Natural killer cell treated with Interleukin-12 subunit alpha and Interleukin-12 subunit beta and Interleukin-15 and Interleukin-18, amount 100 ng/mL, for 72 hours (primary cell): ENCODE measurements around the gene LHCGR. TPM values are rescaled to one million over a fixed set of nuclear protein-coding genes. Genes with fewer than 3 reads are reported as not detected.
"Not testable (repeated sequence)": the region's sequence is repeated elsewhere in the genome, so short reads cannot be mapped to it uniquely, and the experiment has no call there.

Experiments used
- ATAC-seq, 2 donors: fragments of 150-1000 bp; cut with Tn5 transposase in 1 of 2; sonication (Bioruptor Pico), chemical (Tn5 transposase) in 1 of 2; 2 replicates each; pipeline ENCODE4 v1.10.0; 2021
- DNase-seq: peaks from one replicate; pipeline ENCODE4 v3.0.0; 2022; ENCODE audit warnings: low spot score
- H3K27ac Mint-ChIP-seq, 2 donors: 1 replicate in 1 of 2; 2 replicates in 1 of 2; pipeline ENCODE4 v1.8.0; 2022; ENCODE audit warnings: mixed read lengths in 2 of 2, mild to moderate bottlenecking in 1 of 2, moderate library complexity in 1 of 2
- H3K27me3 Mint-ChIP-seq, 2 donors: 1 replicate in 1 of 2; 2 replicates in 1 of 2; pipeline ENCODE4 v1.8.0; 2022; ENCODE audit warnings: mixed read lengths in 2 of 2
- H3K36me3 Mint-ChIP-seq: one replicate; pipeline ENCODE4 v1.8.0; 2022; ENCODE audit warnings: mixed read lengths
- H3K4me1 Mint-ChIP-seq, 2 donors: 1 replicate in 1 of 2; 2 replicates in 1 of 2; pipeline ENCODE4 v1.8.0; 2022; ENCODE audit warnings: low read depth in 2 of 2, mixed read lengths in 2 of 2, mild to moderate bottlenecking in 1 of 2
- H3K4me3 Mint-ChIP-seq: one replicate; pipeline ENCODE4 v1.8.0; 2022; ENCODE audit warnings: mixed read lengths
- H3K9me3 Mint-ChIP-seq: 2 replicates; pipeline ENCODE4 v1.8.0; 2022; ENCODE audit warnings: mixed read lengths
- total RNA-seq, 2 donors: library from RNA; stranded (reverse); gene quantifications; one replicate each; pipeline ENCODE4 v1.2.3, GENCODE V29; 2022

Gene LHCGR
- total RNA-seq, 2 donors from 2014 or later: not detected

DNA sequence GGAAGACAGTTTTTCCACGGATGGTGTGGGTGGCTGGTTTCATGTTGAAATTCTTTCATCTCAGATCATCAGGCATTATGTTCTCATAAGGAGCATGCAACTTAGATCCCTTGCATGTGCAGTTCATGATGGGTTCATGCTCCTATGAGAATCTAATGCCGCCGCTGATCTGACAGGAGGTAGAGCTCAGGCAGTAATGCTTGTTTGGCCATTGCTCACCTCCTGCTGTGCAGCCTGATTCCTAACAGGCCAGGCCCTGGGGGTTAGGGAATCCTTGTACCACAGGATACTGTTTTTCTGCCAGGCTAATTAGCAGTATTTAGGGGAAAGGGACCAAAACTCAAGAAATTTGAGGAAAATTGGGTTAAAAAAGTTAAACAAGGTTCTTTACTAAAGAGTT is 5.3 kb upstream of the LHCGR start:
- no peak for DNase-seq
- no peak overlapping the region for H3K4me3 Mint-ChIP-seq
- H3K36me3 Mint-ChIP-seq: no peaks in the 10 kb centered on the region
- H3K9me3 Mint-ChIP-seq: peaks cover 11% of the 10 kb centered on the region
- peaks cover 13% of the 10 kb centered on the region in 2 donors for H3K27me3 Mint-ChIP-seq
- H3K27ac Mint-ChIP-seq: no peak overlapping the region
- H3K4me1 Mint-ChIP-seq: no peaks in the 10 kb centered on the region
- ATAC-seq: no peak

DNA sequence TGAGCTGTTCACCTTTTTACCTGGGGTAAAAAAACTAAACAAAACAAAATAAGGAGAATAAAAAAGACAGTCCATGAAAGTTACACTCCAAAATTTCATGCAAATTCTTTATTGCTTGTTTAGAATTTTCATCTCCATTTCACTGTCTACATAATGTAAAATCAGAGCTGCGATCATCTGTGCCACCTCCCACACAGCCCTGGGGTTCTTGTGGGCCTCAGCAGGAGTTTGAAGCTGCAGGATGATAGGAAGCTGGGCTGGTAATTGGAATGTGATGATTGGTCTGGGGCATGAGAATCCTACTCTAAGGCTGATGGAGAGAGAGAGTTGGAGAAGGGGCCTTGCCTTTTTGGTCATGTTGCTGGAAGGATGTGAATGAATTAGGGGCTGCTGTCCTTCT is 4.2 kb upstream of the LHCGR start:
- no peak for ATAC-seq
- peaks cover 11% of the 10 kb centered on the region for H3K9me3 Mint-ChIP-seq
- peaks cover 15 to 20% of the 10 kb centered on the region in 2 donors for H3K27me3 Mint-ChIP-seq
- no peaks in the 10 kb centered on the region for H3K4me1 Mint-ChIP-seq
- no peak overlapping the region for H3K27ac Mint-ChIP-seq
- DNase-seq: no peak
- no peak overlapping the region for H3K4me3 Mint-ChIP-seq
- no peaks in the 10 kb centered on the region for H3K36me3 Mint-ChIP-seq

DNA sequence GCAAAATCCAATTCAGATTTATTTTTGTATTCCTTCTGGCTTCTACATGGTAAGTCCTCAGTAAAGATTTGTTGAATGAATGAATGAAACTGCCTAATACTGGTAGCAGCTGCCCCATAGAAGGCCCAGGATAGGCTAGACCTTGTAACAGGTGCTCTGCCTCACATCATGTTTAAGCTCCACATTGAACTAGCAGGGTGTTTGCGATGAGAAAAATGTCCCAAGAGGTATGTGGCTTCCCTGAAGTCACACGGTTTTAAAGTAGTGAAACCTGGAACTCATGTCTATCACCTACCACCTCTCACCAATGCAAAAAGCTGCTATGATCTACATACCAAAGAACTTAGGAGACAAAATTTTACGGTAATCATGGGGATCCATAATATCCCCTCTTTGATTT is 765 bp upstream of the LHCGR start:
- no peaks in the 10 kb centered on the region for H3K36me3 Mint-ChIP-seq
- no peak overlapping the region for H3K4me3 Mint-ChIP-seq
- ATAC-seq: no peak

DNA sequence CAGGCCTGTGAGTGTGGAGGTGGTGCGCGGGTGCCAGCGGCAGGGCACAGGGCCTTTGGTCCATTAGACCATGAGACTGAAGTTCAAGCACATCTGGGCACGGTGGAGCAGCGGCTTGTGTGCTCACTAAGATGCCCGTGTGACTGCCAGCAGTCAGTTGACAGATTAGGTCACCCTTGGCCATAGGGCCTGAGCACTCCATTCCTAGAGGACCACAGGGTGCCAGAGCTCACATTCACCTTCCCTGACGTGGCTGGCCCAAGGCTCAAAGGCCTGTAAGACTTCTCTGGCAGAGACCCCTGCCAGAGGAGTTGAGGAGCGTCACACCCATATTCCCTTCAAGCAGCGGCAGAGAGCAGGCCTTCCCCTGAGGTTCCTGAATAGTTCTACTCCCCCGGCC is 650 bp downstream of the LHCGR start:
- DNase-seq: no peak

More for the DNA sequence above, 765 bp upstream of the LHCGR start:
- DNase-seq: no peak
- Mint-ChIP-seq H3K9me3 (peaks cover 4% of the 10 kb centered on the region), H3K27ac (no peak overlapping the region), H3K4me1 (no peaks in the 10 kb centered on the region), H3K27me3 (peaks cover 21 to 31% of the 10 kb centered on the region in 2 donors)

DNA sequence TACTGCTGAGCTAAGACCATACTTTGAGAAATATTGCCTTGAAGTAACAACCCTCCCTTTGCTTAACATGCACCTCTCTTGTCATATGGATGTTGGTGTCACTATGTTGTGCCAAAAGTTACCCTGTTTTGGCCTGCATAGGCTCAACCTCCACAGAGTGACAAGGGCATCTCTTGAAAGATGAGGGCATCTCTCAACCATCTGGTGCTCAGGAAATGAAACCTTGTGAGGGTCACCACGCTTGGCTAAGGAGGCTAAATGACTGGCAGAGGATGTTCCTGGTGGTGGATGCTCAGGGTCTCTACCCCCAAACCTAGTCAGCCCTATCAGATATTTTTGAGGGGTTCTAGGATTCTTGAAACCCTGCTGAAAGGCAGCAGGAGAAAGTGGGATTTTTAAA is 2.3 kb downstream of the LHCGR start:
- H3K36me3 Mint-ChIP-seq: no peaks in the 10 kb centered on the region
- H3K27ac Mint-ChIP-seq: no peak overlapping the region
- H3K27me3 Mint-ChIP-seq: peaks cover 21 to 31% of the 10 kb centered on the region in 2 donors
- ATAC-seq (no peak), DNase-seq (no peak)
- H3K4me3 Mint-ChIP-seq: no peak overlapping the region
- H3K4me1 Mint-ChIP-seq: no peaks in the 10 kb centered on the region
- H3K9me3 Mint-ChIP-seq: peaks cover 4% of the 10 kb centered on the region

More for the DNA sequence above, 650 bp downstream of the LHCGR start:
- H3K4me1 Mint-ChIP-seq: no peaks in the 10 kb centered on the region
- peaks cover 4% of the 10 kb centered on the region for H3K9me3 Mint-ChIP-seq
- no peaks in the 10 kb centered on the region for H3K36me3 Mint-ChIP-seq
- peaks cover 21 to 31% of the 10 kb centered on the region in 2 donors for H3K27me3 Mint-ChIP-seq
- ATAC-seq: no peak
- no peak overlapping the region for H3K27ac Mint-ChIP-seq
- H3K4me3 Mint-ChIP-seq: no peak overlapping the region

DNA sequence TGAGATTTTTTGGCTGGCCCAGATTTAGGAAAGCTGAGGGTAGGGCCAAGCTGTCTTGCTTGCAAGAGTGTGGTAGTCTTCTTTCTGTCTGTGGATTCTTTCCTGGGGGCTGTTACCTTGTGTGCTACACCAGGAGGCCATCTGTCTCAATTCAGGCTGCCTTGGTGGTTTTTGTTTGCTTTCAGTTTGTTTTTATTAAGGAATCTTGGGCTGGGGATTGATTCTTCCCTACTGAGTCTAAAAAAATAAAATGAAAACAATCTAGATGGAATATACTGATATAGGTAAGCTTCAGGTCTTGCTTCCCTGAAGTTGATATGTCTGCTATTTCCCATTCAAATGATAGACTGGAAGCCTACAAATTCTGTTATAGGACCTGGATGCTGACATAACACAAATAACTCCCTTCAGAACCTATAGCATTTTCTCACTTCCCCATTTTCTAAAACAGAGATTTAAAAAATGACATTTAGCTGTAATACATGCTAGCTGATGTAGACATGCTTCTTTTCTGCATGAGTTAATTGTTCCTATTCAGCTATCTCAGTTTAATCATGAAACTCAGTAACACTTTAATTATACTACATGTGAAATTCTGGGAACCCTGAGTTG is 5.3 kb downstream of the LHCGR start:
- no peak for DNase-seq
- no peak for ATAC-seq
- no peak overlapping the region for H3K4me3 Mint-ChIP-seq
- H3K4me1 Mint-ChIP-seq: no peaks in the 10 kb centered on the region
- H3K27me3 Mint-ChIP-seq: peaks cover 6 to 15% of the 10 kb centered on the region in 2 donors
- H3K36me3 Mint-ChIP-seq: no peaks in the 10 kb centered on the region
- no peak overlapping the region for H3K27ac Mint-ChIP-seq
- peaks cover 3% of the 10 kb centered on the region for H3K9me3 Mint-ChIP-seq

DNA sequence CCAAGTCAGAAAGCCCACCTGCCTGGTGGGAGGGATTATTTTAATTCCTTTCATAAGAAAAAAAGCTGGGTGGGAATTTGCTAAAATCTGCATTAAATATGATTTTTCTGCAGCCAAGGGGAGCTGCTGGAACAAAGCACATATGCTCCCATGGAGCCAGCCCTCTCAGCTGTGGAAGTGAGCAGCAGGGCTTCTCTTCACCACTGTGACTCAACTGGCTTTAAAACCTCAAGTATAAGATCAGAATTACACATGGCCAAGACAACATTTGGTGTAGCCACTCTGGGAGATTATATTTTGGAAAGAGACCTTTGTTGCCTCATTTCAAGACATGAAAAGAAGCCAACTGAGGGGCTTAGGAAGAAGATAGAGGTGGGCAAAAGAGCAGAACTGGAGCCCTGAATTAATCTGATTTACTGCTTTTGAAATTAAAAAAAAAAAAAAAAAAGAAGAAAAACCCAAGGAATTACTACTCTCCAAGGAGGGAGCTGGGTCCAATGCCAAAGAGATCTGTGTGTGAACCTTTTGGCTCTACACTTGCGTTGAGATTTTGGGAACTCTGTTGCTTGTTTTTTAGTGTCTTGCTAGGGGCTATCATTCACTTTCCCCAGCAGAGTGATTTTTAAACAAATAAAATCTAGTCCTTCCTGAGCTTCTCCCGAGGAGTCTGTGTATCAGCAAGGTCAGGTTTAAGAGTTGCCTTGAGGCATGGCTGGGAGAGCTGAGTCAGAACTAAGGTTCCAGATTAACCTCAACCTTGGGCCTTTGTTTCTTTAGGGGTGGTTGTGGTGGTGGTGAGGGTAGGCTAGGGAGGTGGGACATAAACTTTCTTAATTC is 6.0 kb downstream of the LHCGR start:
- H3K4me1 Mint-ChIP-seq: no peaks in the 10 kb centered on the region
- H3K36me3 Mint-ChIP-seq: no peaks in the 10 kb centered on the region
- no peak overlapping the region for H3K4me3 Mint-ChIP-seq
- H3K27ac Mint-ChIP-seq: no peak overlapping the region
- peaks cover 0 to 14% of the 10 kb centered on the region in 2 donors for H3K27me3 Mint-ChIP-seq
- DNase-seq: no peak
- ATAC-seq: no peak
- H3K9me3 Mint-ChIP-seq: peaks cover 3% of the 10 kb centered on the region

DNA sequence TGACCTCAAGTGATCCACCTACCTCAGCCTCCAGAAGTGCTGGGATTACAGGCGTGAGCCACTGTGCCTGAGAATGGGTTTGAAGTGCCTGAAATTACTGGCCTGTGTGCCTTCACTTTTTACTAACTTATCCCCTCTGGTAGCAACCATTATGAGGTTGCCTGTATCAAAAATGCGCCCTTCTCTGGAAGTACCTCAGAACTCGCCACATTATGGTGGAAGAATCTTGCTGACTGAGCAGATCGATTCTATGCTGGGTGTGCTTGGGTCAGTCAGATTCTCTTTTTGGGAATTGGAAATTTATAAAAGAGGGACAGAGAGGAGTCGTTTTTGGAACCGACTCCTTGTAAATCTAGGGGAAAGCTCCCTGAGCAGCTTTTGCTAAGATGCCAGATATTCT is 8.2 kb downstream of the LHCGR start:
- Mint-ChIP-seq H3K4me1 (no peaks in the 10 kb centered on the region), H3K4me3 (no peak overlapping the region)

DNA sequence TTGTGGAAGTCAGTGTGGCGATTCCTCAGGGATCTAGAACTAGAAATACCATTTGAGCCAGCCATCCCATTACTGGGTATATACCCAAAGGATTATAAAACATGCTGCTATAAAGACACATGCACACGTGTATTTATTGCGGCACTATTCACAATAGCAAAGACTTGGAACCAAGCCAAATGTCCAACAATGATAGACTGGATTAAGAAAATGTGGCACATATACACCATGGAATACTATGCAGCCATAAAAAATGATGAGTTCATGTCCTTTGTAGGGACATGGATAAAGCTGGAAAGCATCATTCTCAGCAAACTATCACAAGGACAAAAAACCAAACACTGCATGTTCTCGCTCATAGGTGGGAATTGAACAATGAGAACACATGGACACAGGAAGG is 16.3 kb downstream of the LHCGR start:
- not testable (repeated sequence) for H3K36me3 Mint-ChIP-seq, H3K4me1 Mint-ChIP-seq, H3K4me3 Mint-ChIP-seq, H3K27ac Mint-ChIP-seq, H3K9me3 Mint-ChIP-seq, H3K27me3 Mint-ChIP-seq, ATAC-seq, DNase-seq

More for the DNA sequence above, 8.2 kb downstream of the LHCGR start:
- Mint-ChIP-seq H3K36me3 (no peaks in the 10 kb centered on the region), H3K27ac (no peak overlapping the region), H3K9me3 (peaks cover 3% of the 10 kb centered on the region), H3K27me3 (no peaks in the 10 kb centered on the region)
- DNase-seq (no peak), ATAC-seq (no peak)

DNA sequence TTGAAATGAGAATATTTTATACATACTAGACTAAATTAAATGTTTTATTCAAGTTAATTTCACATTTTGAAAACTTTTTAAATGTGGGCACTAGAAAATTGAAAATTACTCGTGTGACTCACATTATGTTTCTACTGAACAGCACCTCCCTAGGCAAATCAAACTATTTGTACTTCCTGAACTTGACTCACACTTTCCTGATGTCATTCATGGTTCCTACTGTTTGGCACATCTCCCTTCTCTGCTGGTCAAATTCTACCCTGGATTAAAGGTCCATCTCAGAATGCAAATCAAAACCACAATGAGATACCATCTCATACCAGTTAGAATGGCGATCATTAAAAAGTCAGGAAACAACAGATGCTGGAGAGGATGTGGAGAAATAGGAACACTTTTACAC is 16.7 kb downstream of the LHCGR start:
- Mint-ChIP-seq H3K4me1 (no peaks in the 10 kb centered on the region), H3K27me3 (peaks cover 0 to 9% of the 10 kb centered on the region in 2 donors), H3K9me3 (peaks cover 8% of the 10 kb centered on the region), H3K4me3 (no peak overlapping the region), H3K27ac (no peak overlapping the region), H3K36me3 (no peaks in the 10 kb centered on the region)
- DNase-seq: no peak
- ATAC-seq: no peak

DNA sequence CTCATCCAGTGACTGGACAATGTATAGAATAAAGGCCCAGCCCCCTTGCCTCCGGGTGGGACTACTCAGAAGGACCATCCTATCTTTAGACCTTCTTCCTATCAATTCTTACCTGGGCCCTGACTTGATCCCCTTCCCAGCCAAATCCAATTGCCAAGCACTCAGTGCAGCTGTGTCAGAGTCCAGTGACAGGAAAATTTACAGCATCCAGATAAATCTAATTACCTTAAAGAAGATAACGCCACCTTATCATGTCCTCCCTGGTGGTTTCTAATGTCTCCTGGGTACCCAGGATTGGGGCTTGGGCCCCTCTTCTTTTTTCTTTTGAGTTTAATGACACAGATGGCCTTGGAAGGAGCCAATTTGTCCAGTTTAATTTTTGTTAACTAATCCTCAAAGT is 19.3 kb downstream of the LHCGR start:
- Mint-ChIP-seq H3K4me1 (no peaks in the 10 kb centered on the region), H3K27me3 (peaks cover 0 to 16% of the 10 kb centered on the region in 2 donors), H3K27ac (no peak overlapping the region), H3K9me3 (peaks cover 8% of the 10 kb centered on the region), H3K36me3 (no peaks in the 10 kb centered on the region), H3K4me3 (no peak overlapping the region)
- DNase-seq (no peak), ATAC-seq (no peak)

DNA sequence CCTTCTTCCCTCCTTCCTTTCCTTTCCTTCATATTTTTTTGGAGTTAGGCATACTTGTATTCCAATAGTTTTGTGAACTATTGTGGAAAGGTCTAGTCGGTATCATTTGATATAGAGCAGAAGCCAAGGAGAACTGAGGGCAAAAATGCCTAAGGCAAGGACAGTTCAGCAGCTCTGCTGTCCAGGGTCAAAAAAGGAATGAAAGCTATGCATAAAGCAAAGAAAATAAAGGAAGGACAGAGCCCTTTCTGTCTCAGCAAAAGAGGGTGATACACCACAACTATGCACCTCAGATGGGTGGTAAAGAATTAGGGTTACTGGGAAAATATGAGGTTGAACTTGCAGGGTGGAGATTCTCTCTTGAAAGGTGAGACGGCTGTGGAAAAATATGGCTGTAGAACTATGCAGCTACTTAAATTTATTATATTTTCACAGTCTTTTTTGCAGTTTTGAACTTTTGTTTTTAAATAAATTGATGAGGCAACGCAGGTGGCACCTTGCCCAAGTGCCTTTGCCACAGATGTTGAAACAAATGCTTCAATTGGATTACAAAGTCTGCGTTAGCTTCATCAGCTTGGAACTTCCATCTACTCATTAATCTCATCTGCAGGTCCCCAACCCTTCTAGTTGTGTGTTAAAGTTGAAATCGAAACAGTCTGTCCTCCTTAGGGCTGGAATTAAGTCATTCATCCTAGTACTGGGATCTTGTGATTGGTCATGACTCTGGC is 20.8 kb downstream of the LHCGR start:
- DNase-seq (no peak), ATAC-seq (no peak)
- Mint-ChIP-seq H3K27ac (no peak overlapping the region), H3K4me3 (no peak overlapping the region), H3K27me3 (peaks cover 0 to 16% of the 10 kb centered on the region in 2 donors), H3K9me3 (peaks cover 8% of the 10 kb centered on the region), H3K4me1 (no peaks in the 10 kb centered on the region), H3K36me3 (no peaks in the 10 kb centered on the region)

DNA sequence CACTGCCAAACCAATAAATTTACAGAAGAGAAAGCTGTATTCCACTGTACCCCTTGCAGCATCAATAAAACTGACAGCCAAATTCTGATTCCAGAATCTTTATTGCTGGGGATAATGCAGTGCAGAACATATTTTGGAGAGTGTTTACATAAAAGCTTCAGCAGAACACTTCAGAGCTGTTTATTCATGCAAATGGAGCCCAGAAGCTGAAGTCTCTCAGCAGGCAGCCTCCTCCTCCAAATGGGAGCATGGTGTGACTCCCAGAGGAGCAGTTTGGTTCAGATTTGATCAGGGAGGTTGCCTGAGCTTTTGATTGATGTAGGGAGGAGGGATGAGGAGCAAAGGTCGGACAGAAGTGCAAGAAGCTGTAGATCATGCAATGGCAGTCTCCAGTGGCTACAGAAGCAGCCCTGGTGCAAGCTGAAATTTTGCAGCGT is 22.4 kb downstream of the LHCGR start:
- H3K27me3 Mint-ChIP-seq: peaks cover 0 to 10% of the 10 kb centered on the region in 2 donors
- no peak for DNase-seq
- no peak overlapping the region for H3K4me3 Mint-ChIP-seq
- H3K9me3 Mint-ChIP-seq: peaks cover 5% of the 10 kb centered on the region
- no peaks in the 10 kb centered on the region for H3K36me3 Mint-ChIP-seq
- H3K27ac Mint-ChIP-seq: no peak overlapping the region
- no peaks in the 10 kb centered on the region for H3K4me1 Mint-ChIP-seq
- ATAC-seq: no peak

DNA sequence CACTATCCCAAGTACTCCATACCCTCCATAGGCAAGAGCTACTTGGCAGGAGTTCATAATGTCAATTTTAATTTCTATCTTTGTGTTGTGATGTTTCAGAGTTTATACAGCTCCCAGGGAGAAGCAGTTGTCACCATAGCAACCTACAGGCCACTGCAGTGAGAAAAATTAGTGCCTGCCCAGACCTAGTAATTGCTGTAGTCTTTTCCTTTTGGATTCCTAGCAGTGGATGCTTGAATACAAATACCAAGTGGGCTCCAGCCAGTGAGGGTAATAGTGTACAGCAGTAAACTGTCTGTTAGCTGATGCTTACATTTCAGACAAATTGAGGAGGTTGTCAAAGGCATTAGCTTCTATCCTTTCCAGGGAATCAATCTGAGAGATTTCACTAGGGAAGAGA is 26.7 kb downstream of the LHCGR start:
- peaks cover 0 to 7% of the 10 kb centered on the region in 2 donors for H3K27me3 Mint-ChIP-seq
- H3K27ac Mint-ChIP-seq: no peak overlapping the region
- no peaks in the 10 kb centered on the region for H3K4me1 Mint-ChIP-seq
- no peak for ATAC-seq
- DNase-seq: no peak
- H3K36me3 Mint-ChIP-seq: no peaks in the 10 kb centered on the region
- no peaks in the 10 kb centered on the region for H3K9me3 Mint-ChIP-seq
- no peak overlapping the region for H3K4me3 Mint-ChIP-seq
